Measurements from ENCODE around the gene MMS19.
"Not testable (repeated sequence)": the region's sequence is repeated elsewhere in the genome, so short reads cannot be mapped to it uniquely, and the experiment has no call there.

Gene MMS19

DNA sequence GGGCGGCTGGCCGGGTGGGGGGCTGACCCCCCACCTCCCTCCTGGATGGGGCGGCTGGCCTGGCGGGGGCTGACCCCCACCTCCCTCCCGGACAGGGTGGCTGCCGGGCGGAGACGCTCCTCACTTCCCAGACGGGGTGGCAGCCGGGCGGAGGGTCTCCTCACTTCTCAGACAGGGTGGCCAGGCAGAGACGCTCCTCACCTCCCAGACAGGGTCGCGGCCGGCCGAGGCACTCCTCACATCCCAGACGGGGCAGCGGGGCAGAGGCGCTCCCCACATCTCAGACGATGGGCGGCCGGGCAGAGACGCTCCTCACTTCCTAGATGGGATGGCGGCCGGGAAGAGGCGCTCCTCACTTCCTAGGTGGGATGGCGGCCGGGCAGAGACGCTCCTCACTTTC is 30.7 kb upstream of the MMS19 start:
- DNase-seq: not testable (repeated sequence)

DNA sequence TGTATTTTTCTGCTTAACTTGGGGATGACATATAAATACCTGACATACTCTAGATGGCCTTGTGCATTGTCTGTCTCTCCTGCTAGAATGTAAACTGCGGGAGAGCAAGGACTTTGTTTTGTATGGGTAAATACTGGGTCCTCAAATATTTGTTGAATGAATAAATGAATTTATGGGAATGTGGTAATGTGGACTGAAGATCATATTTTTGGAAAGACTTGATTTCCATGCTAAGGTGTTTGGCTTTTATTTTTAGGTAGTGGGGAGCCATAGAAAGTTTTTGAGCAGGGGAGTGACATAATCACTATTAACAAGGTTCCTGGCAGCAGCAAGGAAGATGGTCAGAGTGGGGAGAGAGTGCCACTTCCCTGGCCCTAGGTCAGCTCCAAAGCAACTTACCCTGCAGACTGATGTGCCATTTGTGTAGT is 27.5 kb upstream of the MMS19 start:
- DNase-seq: no peak

DNA sequence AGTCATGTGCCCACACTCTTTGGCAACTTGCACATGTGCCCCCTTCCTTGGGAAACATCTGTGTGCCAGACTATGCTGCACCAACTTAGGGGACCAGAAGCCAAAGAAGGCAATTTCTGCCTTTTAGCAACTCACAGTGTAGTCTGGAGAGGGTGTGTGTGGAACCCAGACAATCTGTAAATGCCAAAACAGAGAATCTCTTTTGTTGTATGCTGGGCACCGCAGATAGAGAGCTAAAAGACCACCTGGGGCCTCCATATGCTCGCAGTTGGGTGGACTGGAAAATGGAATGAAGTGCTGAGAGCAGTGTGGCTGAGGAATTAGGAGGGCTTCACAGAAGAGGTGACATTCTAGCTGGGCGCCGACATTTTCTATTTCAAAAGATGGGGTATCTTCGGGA is 26.9 kb upstream of the MMS19 start:
- no peak for DNase-seq

DNA sequence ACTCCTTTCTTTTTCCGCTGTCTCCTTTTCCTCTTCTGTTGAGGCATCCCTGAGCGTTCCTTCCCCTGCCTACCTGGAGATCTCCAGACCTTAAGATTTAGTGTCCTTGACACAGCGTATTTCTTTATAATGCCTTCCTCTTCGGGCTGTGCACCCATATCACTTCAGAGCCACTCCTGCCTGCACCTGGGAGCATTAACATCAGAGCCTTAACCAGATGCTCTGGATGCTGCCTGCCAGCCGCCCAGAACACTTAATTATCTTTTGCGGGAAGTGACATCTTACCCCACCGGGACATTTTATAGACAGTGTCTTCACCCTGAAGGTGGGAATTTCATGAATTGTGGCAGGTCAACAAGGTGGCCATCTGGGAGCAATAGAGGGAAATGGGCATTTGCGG is 24.7 kb upstream of the MMS19 start:
- no peak for DNase-seq

DNA sequence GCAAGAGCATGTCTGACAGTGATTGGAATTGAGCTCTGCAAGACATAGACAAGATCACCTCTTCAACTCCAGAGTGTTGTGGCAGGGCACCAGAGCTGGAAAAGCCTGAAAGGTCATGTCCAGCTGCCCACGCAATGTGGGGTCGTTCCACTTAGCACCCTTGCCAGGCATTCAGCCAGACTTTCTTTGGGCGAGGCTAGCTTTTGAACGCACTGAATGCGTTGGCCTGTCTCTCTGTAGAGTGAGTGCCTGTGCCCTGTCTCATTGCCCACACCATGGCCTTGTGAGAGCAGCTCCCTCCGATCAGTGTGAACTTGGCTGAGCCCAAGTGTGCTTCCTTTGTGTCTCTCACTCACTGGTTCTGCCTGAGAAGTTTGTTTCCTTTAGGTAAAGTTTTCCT is 23.8 kb upstream of the MMS19 start:
- no peak for DNase-seq

DNA sequence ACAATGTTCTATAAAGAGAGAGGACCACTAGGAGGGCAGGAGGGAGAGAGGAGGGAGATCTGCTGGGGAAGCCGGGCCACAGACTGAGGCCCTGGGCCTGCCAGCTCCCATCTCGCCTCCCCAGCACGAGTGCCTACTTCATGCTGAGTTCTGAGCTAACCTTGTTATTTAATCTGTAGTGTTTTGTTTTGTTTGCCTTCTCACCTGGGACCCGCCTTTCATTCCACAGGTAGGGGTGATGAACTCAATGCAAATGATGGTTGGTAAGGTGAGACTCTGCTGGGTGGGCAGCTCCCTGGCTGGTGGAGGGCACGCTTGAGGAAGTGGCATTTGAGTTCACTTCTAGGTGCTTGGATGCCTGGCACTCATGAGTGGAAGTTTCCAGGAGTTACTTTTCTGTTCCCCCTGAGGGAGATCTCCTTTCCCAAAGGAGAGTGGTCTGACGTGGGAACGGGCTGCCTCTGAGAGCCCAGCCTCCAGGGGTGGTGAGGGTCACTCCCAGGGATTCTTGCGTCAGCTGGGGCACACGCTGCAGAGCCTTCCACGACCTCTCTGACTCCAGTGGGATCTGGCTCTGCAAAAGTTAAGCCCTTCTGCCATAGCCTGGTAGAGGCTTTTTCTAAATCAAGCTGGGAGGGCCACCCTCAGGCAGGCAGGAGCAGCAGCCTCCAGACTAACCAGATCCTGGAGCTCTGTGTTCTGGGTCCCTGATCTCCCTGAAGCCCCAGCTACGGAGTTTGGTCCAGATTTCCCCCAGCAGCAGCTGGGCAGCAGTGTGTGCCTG is 22.9 kb upstream of the MMS19 start:
- DNase-seq: no peak

DNA sequence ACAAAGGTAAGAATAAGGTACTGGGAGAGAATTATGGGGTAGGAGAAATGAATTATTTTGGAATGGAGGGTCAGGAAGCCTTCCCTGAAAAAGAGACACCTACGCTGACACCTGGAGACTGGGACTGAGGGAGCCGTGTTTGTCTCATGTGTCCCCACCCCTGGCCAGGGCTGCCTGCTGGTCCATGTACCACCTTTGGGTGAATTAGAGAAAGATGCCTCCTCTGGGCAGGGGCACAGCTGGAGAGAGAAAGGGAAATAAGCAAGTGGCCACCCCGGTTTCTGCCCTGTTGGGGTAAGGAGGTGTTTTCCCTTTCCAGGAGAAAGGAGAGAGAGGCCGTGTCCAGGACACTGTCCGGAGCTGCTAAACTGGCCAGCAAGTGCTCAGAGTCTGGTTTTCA is 22.3 kb upstream of the MMS19 start:
- DNase-seq: no peak

DNA sequence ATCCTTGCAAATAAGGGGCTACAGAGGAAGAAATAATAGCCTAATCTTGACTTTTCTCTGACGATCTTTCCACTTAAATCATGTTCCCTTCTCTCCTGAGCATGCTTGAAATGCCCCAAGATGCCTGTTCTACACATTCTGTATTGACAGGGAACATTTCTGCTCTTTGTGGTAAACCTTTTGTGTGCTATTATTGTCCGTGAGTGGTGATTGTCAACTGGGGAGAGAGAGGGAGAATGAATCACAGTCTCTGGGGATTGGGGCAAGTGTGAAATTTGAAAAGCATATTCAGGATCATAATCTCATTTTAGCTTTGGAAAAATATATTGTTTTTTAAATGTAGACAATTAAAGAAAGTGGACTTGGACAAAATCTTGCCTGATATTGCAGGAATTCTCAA is 21.1 kb upstream of the MMS19 start:
- DNase-seq: no peak

DNA sequence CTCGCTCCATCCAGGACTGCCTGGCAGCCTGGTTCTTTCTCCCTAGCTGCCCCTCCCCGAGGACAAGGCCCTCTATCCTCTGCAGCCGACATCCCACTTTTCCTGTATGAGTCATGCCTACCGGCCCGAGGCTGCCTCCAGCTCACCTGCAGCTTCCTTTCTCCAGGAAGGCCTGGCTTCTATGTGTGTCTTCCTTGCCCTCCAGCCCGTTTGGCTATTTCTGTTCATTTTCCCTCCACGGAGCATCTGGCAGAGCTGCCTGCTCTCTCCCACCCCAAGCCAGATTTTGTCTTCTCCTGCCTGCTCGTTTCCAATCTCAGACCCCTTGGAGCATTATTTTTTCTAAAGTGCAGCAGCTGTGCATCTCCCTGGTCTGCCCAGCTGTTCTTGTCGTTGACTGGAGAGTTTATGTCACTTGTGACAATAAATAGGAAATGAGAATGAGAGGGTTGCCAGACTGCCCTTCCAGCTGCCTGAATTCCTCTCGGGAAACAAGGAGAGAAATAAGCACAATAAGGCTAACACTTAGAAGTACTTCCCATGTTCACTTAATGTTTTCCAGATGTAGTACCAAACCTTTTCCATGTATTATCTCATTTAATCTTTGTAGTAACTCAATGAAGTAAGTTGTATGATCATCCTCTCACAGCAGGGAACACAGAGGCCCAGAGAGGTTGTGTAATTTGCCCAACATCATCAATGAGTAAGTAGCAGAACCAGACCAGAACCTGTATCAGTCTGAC is 20.2 kb upstream of the MMS19 start:
- no peak for DNase-seq

DNA sequence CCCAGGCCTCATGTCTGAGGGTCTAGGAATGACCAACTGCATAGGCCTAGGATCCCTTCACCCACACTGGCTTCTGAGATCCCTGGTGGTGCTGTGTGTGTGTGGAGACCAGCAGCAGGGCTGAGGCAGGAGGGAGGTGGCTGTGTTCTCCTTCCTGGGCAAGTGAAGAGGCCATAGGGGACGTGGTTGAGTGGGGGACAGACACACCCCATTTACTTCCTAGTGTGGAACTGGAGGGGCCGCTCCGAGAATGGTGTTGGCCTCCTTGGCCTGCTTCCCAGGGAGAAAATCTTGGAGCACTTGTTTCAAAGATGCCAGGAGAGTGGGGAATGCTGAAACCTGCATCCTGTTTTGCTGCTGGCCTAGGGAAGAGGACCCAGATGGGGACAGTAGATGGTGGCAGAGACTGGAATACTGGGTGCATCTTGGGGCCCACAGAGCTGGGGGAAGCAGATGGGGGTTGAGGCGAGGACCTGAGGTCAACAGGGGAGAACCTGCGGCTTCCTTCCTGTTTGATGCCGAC is 19.6 kb upstream of the MMS19 start:
- no peak for DNase-seq

DNA sequence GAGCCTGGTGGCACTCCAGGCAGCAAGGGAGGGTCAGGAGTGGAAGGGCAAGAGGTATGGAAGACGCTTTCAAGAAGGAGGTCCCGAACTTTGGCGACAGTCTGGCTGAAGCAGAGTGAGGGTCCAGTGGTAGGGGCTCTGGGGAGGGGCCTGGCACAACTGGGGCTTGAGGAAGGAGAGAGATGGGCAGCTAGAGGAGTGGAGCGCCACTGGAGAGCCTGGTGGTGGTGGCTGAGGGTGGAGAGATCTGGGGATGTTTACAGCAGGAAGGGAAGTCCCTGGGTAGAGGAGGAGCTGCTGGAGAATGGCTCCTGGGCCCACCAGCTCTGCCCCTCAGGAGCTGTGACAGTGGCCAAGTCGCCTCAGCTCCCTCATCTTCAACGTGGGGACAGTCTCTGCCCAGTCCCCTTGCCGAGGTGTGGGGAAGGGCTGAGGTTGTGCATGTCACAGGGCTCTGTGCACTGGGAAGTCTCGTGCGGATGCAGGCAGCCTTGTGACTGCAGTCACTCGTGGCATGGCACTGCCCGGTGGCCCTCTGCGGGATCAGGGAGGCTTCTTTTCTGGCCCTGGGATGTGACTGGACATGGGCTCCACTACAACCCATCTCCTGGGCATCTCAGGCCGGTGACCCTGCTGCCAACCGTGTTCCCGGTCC is 19.0 kb upstream of the MMS19 start:
- no peak for DNase-seq

DNA sequence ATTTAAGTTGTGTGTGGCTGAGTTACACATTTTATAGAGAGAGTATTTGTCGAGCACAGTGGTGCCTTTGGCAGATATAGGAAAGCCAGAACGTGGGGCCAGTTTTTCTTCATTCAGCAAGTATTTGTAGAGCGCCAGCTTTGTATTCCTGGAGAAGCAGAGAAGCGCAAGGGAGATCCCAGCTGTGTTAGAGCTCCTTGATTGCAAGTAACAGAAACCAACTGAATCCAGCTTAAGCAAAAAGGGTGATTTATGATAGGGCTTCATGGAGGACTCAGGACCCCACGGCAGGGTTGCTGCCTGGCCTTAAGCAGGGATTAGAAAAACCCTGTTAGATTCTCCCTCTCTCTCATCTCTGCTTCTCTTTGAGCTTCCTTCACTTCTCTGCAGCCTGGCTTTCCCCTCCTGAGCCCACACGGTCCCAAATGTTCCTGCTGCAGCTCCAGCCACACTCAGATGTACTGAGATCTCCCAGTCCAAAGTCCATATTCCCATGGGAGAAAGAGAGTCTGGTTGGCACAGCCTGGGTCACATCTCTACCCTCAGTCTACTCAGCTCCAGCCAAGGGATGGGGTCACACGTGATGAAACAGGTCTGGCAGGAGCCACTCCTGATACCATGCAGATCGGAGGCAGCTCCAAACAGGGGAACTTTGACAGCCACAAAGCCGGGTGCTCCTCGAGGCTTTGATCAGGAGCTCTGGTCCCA is 17.2 kb upstream of the MMS19 start:
- no peak for DNase-seq

DNA sequence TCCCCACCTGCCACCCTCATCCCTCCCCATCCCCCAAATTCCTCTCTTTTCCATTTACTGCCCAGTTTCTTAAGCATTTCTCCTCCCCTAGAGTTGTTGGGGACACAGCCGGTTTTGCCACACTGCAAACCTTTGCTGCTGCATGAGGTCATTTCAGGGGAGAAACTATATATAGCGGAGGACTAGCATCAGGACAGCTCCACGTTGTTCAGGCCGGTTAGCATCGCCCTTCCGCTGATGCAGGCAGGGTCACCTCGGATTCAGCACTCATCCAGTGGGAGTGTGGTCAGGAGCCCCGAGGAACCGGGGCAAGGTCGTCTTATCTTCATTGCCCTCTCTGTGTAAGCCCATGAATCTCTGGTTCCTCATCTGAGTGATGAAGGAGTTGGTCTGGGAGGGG is 16.1 kb upstream of the MMS19 start:
- no peak for DNase-seq

DNA sequence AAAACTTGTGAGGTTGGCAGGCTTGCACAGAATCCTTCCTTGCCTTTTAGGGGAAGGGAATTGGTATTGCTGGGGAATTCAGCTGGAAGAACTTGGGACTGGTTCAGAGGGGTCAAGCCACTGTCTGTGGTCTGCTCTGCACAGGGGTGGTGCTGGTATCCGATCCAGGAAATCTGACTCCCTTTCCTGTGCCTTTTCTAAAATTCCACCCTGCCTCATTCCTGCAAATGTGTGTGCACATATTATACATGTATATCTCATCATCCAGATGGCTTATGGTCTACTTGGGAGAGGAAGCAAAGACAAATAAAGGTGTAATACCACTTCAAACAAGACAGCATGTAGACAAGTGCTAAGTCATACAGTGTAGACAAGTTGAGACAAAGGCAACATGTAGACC is 14.8 kb upstream of the MMS19 start:
- no peak for DNase-seq

DNA sequence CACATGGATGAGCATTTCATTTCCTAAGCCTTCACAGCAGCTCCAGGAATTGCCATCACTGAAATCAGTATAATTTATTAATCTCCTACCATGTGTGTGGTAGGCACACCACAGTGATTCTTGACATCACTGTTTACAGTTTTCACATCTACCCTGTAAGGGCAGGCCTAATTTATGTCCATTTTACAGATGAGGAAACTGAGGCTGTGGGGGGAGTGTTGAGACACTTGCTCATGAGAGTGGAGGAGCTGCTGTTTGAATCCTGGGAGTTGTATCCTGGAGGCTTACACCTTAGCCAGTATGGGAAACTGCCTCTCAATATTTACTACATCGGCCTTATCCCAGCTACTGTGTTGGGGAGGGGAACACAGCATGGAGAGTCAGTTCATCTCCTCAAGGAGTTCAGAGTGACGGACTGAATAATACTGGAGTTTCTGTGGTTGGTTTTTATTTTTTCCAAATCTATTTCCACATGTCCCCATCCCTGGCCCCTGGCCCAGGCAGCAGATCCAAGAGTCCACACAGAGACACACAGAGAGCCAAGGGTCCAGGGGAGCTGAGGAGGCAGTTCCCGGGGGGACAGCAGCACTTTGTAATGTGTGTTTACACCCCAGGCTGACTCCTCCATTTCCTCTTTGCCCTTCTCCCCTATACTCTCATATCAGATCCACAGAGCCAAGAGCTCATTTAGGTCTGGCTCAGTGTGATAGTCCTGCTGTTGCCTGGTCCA is 13.7 kb upstream of the MMS19 start:
- DNase-seq: no peak

DNA sequence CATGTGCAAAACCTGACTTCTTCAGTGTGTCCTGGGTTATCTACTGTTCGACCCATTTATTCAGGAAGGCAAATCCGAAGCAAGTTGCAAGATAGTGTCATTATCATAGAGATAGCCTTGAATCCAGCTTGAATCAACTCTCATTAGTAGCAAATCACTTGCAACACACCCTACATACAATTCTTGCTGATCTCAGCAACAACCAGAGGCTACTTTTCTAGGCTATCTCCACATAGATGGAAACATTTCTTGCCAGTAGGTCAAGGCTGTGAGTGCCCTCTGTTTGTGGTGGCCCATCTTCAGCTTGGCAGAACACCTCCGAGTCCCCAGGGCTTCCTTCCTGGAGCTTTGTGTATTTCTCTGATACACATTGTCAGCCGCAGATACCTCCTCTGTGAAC is 12.5 kb upstream of the MMS19 start:
- no peak for DNase-seq

DNA sequence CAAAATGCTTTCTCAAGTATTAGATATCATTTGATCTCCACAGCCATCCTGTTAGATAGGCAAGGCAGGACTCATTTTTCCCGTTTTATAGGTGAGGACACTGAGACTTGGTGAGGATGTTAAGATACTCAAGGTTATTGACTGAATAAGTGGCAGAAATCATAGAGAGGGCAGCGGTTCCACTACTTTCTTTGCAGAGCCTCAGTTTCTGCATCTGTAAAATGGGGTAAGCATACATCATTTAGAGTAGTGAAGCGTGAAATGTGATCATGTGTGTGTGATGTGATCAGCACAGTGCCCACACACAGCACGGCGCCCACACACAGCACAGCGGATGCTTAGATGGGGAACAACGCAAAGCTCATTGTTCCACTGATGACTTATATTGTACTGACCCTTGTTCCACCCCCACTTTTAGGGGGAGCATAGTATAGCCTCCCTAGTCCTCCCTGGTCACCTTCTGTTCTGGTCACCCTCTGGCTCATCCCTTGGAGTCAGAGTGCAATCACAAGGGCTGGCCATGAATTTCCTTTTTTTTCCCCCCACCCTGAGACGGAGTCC is 11.0 kb upstream of the MMS19 start:
- no peak for DNase-seq

DNA sequence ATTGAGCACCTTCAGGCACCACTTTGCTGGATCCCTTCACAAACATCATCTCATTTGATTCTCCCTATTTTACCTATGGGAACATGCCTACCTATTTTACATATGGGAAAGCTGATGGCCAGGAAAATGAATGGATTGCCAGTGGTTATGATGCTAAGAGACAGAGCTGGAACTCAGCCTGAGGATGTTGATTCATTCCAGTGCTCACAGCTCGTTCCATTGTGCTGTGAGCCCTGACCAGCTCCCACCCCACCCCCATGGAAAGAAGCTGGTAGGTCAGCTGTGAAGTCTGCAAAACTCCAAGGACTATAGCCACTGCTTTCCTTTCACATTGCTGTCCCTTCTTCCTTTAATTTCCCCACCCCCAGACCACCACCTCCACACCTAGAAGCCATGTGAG is 10.1 kb upstream of the MMS19 start:
- no peak for DNase-seq

DNA sequence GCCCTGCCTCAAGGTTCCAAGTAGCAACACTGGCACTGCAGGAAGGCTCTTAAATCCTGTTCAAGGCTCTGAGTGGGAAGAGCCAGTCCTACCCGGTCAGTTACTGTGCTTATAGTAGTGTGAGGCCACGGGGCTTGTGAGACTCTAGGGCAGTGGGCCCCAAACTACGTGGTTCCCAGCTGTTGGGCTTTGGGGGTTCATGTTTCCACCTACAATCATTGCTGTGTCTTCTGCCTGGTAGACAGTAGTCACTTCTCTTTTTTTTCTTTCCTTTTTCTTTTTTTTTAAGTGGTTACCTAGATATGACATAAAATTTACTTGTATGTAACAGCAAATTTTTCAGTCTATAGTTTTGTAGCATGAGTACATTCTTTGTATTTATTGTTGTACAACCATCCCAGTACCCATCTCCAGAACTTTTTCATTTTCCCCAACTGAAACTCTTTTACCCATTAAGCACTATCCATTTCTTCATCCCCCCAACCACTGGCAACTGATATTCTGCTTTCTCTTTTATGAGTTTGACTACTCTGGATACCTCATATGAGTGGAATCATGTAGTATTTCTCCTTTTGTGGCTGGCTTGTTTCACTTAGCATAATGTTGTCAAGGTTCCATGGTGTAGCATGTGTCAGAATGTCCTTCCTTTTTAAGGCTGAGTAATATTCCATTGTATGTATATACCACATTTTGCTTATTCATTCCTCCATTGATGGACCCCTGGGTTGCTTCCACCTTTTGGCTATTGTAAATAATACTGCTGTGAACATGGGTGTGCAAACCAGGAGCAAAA is 8.2 kb upstream of the MMS19 start:
- DNase-seq: no peak

DNA sequence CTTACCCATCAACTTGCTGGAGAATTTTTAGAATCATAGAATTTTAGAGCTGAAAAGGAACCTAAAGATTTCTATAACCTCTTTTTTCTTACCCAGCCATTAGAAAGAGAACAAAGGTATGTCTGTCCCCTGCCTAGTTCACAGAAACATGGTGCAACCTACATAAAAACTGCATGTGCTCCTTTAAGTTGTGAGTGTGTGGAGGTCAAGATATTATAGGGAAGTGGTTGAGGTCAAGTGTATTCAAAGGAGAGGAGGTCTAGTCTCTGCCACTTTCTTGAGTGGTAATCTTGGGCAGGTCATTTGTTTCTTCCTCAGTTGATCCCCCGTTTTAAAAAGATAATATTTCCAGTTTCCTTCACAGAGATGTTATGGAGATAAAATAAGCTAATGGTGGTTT is 6.9 kb upstream of the MMS19 start:
- no peak for DNase-seq

DNA sequence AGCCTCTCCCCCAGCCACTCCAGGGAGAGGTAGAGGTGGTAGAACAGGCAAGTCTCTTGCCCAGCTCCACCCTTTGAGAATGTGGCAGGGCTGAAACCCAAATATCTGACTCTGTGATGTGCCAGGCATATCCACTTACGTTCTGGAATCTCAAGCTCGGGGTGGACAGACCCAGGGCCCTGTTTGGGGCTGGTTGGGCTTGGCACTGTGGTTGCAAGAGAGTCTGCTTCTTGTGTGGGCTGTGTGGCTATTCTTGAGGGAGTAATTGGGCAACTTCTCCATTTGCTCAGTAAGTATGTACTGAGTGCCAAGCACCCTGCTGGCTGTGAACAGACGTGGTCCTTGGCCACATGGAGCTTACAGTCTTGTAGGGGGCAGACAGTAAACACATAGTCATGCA is 5.2 kb upstream of the MMS19 start:
- no peak for DNase-seq

Measured in cerebellar nuclear complex (tissue), 1 donor.